Peyer's patch (tissue), 4 donors: ENCODE measurements around the gene CLTCL1. TPM values are rescaled to one million over a fixed set of nuclear protein-coding genes. Genes with fewer than 3 reads are reported as not detected.

Source experiments
- DNase-seq, 3 donors: peaks; one replicate each; pipeline ENCODE4 v3.0.0-alpha.2; 2017 to 2019
- H3K27ac ChIP-seq, 4 donors: fragments of 200-600 bp; sonication (generic); one replicate each; pipeline ENCODE4 v1.5.1; 2016 to 2019
- H3K27me3 ChIP-seq, 2 donors: fragments of 200-600 bp; sonication (generic); one replicate each; pipeline ENCODE4 v1.5.1; 2019
- H3K36me3 ChIP-seq, 3 donors: fragments of 200-600 bp; sonication (generic); one replicate each; pipeline ENCODE4 v1.5.1; 2016 to 2019
- H3K4me1 ChIP-seq, 4 donors: fragments of 200-600 bp; sonication (generic); one replicate each; pipeline ENCODE4 v1.5.1; 2016 to 2019
- H3K4me3 ChIP-seq, 4 donors: fragments of 200-600 bp; sonication (generic); 1 replicate in 3 of 4; 2 replicates in 1 of 4; pipeline ENCODE4 v1.5.1; 2016 to 2019; ENCODE audit warnings: mild to moderate bottlenecking in 1 of 4
- H3K9me3 ChIP-seq, 4 donors: fragments of 200-600 bp; sonication (generic); one replicate each; pipeline ENCODE4 v1.5.1; 2016 to 2019; ENCODE audit warnings: mild to moderate bottlenecking in 1 of 4
- CTCF ChIP-seq, 6 experiments: fragments of 450-650 bp in 4 of 6; fragments of 200-600 bp in 2 of 6; sonication (generic) in 1 of 6; IDR thresholded peaks; one replicate each; pipeline ENCODE4 v1.5.1; 2017 to 2019; ENCODE audit warnings: antibody characterized with exemption in 6 of 6, mild to moderate bottlenecking in 3 of 6, moderate library complexity in 1 of 6
- POLR2A ChIP-seq, 2 donors: fragments of 450-650 bp; IDR thresholded peaks; one replicate each; pipeline ENCODE4 v1.5.1; 2017; ENCODE audit warnings: antibody characterized with exemption in 2 of 2, mild to moderate bottlenecking in 2 of 2, moderate library complexity in 2 of 2
- total RNA-seq, 4 donors: library from RNA; depleted of rRNA; stranded (reverse); fragments of >200 nt; gene quantifications; one replicate each; pipeline ENCODE4 v1.1.0, GENCODE V29; 2016

CLTCL1 gene
- 1 to 10 TPM in 3 of 4 donors, under 1 TPM in 1; 0.47 to 3.9 (median 3.0) TPM for total RNA-seq

- Histone ChIP-seq H3K4me1 (peaks cover 0 to 18% (median 4%) of the 10 kb centered on the region in 4 donors), H3K36me3 (no peaks in the 10 kb centered on the region), H3K27me3 (no peaks in the 10 kb centered on the region), H3K9me3 (no peaks in the 10 kb centered on the region), H3K27ac (peak within 1 kb of the TSS; percentile 56 to 75 (median 66)), H3K4me3 (peak within 1 kb of the TSS; percentile 90 to 95 (median 93))
- TF ChIP-seq CTCF (IDR thresholded peaks at IDR 0.05) (no peak), POLR2A (IDR thresholded peaks at IDR 0.05) (no peak)
- DNase-seq: peak; percentile 74 to 89 (median 85)
Measured at GRCh38 chr22:19291580-19292457, at the start of gene CLTCL1. Gene CLTCL1 (minus strand): TSS chr22:19291719. CDS start chr22:19291641, 78 bp downstream.

GRCh38 chr22:19337137-19337536 is 45.6 kb upstream of the CLTCL1 start:
- H3K27ac ChIP-seq: no peak overlapping the region
- H3K27me3 ChIP-seq: no peaks in the 10 kb centered on the region
- peaks cover 0 to 69% (median 0%) of the 10 kb centered on the region in 3 donors for H3K36me3 ChIP-seq

GRCh38 chr22:19336133-19337075 is 44.9 kb upstream of the CLTCL1 start:
- Histone ChIP-seq H3K4me1 (no peaks in the 10 kb centered on the region), H3K27ac (peak overlapping the region in 3 of 4 donors; percentile 0 to 87 (median 52)), H3K27me3 (no peaks in the 10 kb centered on the region), H3K36me3 (peaks cover 0 to 74% (median 0%) of the 10 kb centered on the region in 3 donors), H3K9me3 (peaks cover 0 to 13% (median 6%) of the 10 kb centered on the region in 4 donors), H3K4me3 (peak overlapping the region in 1 of 4 donors; percentile 1)
- peak in 1 of 3 donors; percentile 52 for DNase-seq
- TF ChIP-seq POLR2A (IDR thresholded peaks at IDR 0.05): no peak
- TF ChIP-seq CTCF (IDR thresholded peaks at IDR 0.05): no peak

More at GRCh38 chr22:19337137-19337536, 45.6 kb upstream of the CLTCL1 start:
- H3K4me1 ChIP-seq: no peaks in the 10 kb centered on the region
- no peak for TF ChIP-seq POLR2A (IDR thresholded peaks at IDR 0.05)
- TF ChIP-seq CTCF (IDR thresholded peaks at IDR 0.05): no peak
- no peak for DNase-seq
- H3K4me3 ChIP-seq: no peak overlapping the region
- peaks cover 0 to 13% (median 6%) of the 10 kb centered on the region in 4 donors for H3K9me3 ChIP-seq

GRCh38 chr22:19331975-19332374 is 40.5 kb upstream of the CLTCL1 start:
- TF ChIP-seq CTCF (IDR thresholded peaks at IDR 0.05): no peak
- Histone ChIP-seq H3K27me3 (no peaks in the 10 kb centered on the region), H3K4me3 (no peak overlapping the region), H3K27ac (no peak overlapping the region), H3K9me3 (peaks cover 0 to 4% (median 2%) of the 10 kb centered on the region in 4 donors), H3K4me1 (no peaks in the 10 kb centered on the region), H3K36me3 (peaks cover 0 to 68% (median 0%) of the 10 kb centered on the region in 3 donors)
- no peak for DNase-seq

- H3K36me3 ChIP-seq: peaks cover 0 to 66% (median 0%) of the 10 kb centered on the region in 3 donors
- peaks cover 0 to 4% (median 2%) of the 10 kb centered on the region in 4 donors for H3K9me3 ChIP-seq
- no peak for DNase-seq
- no peaks in the 10 kb centered on the region for H3K4me1 ChIP-seq
- TF ChIP-seq POLR2A (IDR thresholded peaks at IDR 0.05): no peak
- no peak for TF ChIP-seq CTCF (IDR thresholded peaks at IDR 0.05)
- H3K27ac ChIP-seq: no peak overlapping the region
- H3K27me3 ChIP-seq: no peaks in the 10 kb centered on the region
- no peak overlapping the region for H3K4me3 ChIP-seq
Measured at GRCh38 chr22:19331474-19331873, 40.0 kb upstream of the CLTCL1 start.
